Stimulated activated CD4-positive, alpha-beta T cell treated with anti-CD3 and anti-CD28 coated beads, Interleukin-12 subunit alpha, Interleukin-12 subunit beta, amount 100 ng/mL, for 4 hours (primary cell): Measurements from ENCODE around the gene C11orf65.

Source experiments
- DNase-seq: peaks from one replicate; pipeline ENCODE4 v3.0.0-alpha.2; 2020

C11orf65 gene, protein sequence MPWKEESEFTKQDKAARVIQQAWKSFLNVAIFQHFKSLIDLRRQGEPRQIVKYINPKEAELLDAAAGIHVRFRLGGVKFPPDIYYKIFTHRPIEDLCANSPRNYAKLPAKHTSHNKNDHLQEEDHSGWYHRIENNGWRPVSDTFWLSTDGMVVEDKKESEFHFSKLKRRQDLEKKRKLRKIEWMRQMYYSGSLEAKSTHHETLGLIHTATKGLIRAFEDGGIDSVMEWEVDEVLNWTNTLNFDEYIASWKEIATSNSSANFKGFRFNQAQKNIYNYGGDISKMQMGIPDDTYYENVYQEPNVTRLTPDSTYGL

DNA sequence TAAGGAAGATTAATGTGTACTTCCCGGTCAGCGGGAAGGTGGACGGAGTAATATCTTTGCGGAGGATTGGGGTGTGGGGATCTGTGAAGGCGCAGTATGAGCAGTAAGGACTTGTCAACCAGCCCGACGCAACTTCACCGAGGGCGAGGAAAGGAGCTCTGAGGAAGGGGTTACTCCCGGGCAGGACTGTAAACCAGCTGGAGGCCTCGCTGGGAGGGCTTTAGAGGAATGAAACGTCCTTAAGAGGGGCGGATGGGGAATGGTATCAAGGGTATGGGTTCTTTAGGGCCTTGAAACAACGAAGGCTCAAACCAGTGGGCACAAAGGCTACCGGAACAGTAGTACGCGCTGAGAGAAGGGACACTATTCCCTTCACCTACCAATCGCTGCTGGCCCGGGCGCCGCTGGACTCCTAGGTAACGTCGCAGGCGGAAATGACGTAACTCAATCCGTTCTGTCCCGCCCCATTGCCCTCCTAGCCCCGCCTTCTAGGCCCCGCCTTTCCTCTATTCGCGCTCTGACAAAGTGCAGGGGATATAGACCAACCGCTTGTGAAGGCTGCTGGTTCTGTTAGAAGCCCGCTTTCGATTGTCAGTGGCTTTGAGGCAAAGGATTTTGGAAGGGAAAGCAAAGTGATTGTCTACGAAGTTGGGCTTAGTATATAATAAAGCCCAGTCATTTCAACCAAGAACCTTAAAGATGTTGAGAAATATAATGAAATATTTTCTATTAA is at the start of gene C11orf65:
Gene C11orf65, minus strand, starts transcription at position 439 of the 733 bp plus-strand sequence. CDS start 5,970 bp downstream, outside the sequence.
- peak; percentile 91 for DNase-seq

DNA sequence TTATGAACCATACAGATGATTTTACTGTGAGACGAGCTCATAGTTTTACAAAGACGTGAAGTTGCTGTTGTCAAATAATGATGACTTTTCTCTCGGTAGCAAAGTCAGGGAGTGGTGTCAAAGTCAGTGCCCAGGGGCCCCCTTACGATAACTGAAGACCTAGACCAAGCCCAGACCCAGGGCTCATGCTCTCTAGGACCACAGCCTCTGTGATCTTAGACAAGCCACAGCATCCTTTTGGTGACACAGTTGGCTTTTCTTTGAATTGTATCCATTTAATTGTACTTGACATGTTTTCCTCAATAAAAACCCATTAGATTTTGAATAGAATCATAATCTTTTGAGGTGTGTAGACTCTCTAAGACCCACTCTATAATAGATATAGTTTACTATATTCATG is 48.8 kb upstream of the C11orf65 start:
- no peak for DNase-seq

DNA sequence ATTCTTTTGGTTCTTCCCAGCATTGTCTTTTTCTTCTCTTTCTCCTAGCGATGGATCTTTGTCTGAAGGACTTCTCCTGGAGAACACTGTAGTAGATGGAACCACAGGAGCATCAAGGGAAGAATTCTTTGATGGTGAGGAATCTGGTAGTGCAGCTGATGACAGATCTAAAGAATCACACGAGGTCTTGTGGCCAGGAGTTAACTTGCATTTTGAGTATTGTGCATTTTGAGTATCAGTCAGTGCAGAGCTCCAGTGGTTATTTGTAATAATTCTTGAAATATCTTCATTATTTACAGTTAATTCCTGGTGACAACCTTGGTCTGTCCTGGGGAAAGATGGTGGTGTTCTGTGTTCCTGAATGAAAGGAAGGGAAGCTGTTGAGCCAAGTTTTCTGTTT is 45.4 kb upstream of the C11orf65 start:
- DNase-seq = no peak

DNA sequence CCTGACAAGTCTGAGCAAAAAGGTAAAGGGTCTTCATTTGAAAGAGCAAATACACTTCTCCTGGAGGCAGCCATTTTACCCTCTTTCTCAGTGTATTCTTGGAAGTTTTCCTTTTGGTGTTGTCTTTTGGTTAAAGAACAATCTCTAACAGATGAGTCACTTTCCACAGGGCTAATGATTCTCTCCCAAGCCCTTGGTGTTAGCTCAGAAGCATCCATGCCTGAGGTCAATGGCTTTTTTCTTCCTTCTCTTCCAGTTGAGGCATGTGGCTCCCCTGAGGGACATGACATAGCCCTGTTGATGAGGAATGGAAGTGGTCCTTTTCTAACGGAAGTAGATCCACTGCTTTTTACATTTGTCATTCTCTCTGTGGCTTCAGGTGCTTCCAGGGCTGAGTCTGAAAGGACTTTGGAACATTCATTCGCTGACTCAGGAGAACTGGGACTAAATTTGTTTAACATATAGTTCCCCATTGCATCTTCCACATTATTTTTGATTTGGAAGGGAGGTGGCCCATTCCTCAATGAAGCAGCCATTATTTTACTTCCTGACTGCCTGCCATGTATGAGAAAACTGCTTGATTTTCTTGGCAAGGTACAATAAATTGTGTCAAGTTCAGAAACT is 44.6 kb upstream of the C11orf65 start:
- DNase-seq = no peak

DNA sequence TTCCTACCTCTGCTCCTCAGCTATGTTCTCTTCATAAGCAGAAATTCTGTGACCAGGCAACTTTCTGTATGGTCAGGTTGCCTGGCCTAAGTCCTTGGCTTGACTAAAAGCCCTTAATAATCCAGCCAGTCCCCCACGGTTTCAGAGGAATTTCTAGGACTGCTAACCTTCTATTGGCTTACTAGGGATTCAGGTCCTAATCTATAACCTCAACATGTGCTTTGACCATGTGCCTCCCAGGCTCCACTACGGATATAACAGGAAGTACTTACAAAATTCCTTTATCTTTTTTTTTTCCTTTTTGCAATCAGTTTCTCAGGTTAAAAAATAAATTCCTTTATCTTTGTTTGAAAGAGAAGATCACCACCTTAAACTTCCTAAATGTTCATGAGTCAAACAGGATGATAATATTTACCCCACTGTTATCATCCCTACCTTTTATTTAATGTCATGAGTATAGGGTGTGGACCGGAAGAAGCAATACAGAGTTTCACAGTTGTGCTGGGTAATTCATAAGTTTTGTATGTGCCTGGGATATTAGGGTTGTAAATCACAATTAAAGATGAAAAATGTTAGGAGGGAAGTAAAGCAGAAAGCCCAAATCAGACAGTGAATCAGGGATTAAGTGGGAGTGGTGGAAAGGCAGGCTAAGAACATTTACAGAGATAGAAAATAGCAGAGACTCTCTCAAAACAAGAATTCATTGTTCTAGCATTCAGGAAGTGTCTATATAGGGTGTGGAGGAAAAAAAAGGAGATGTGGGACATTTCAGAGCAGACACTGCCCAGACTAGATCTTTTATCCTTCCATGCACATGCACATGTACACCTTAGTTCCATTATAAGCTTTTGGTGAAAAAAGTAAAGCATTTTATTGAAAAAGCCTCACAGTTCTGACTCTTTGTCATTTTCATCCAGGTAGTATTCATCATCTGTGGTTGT is 41.6 kb upstream of the C11orf65 start:
- no peak for DNase-seq

DNA sequence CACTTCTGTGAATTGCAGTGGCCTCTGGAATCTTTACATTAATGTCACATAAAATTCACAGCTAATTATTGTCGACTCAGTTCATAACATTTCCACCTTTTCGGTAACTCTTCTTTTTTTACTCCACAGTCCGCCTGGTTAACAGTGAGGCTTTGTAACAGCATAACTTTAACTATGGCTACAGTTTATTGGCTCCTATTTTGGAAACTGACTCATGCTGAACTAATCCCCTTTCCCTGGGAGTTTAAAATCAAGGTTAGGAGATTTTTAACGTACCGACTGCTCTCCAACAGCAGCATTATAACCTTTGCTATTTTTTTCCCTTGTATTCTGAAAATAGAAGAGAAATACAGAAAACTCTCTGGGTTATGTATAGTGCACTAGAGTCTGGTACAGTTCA is 34.1 kb upstream of the C11orf65 start:
- DNase-seq = no peak

DNA sequence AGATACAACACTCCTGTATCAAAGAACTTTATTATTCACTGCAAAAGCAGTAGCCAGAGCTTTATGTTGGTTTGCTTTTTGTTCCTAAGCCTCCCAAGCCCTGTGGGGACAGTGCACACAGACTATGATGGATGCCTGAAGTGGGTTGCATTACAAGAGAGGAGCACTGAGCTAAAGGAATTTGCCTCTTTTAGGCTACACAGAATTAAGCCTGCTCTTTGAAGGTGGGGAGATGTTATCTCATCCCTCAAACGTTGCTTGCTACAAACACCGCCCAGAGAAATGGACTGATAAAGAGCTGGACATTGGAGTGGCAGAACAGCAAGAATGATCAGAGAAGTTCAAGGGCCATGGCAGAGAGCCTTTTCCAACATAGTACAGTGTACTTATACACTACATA is 33.4 kb upstream of the C11orf65 start:
- DNase-seq = no peak

DNA sequence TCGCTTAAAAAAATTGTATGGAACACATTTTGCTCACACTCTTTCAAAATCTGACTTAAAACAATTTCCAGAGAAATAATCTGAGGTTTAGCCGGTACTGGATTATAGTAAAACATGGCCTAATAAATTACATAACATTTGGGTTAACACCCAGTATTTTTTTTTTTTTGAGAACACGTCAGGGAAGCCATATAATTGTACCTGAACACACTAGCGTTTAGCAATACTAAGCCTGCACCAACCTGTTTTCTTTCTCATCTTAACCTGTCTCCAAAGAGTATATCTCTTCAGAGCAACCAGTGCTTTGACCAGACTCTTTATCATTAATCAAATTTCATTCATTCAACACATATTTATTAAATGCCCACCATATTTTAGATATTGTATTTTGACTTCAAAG is 32.8 kb upstream of the C11orf65 start:
- DNase-seq = no peak

DNA sequence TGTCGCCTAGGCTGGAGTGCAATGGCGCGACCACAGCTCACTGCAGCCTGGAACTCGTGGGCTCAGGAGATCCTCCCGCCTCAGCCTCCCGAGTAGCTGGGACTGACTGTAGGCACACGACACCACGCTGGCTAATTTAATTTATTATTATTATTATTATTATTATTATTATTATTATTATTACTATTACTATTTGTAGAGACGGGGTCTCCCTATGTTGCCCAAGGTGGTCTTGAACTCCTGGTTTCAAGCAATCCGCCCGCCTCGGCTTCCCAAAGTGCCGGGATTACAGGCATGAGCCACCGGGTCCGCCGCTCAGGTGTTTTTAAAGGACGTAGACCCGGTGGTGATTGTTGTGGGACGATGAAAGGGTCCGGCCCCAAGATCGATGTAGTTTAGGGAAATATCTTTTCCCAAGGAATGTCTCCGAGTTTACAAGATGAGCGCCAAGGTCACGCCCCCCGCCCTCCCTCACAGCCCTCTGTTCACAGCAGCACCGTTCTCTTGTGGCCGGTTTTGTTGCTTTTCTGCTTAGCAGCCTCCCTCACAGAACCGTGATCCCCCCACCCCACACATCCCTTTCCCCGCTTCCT is 31.6 kb upstream of the C11orf65 start:
- DNase-seq = no peak

DNA sequence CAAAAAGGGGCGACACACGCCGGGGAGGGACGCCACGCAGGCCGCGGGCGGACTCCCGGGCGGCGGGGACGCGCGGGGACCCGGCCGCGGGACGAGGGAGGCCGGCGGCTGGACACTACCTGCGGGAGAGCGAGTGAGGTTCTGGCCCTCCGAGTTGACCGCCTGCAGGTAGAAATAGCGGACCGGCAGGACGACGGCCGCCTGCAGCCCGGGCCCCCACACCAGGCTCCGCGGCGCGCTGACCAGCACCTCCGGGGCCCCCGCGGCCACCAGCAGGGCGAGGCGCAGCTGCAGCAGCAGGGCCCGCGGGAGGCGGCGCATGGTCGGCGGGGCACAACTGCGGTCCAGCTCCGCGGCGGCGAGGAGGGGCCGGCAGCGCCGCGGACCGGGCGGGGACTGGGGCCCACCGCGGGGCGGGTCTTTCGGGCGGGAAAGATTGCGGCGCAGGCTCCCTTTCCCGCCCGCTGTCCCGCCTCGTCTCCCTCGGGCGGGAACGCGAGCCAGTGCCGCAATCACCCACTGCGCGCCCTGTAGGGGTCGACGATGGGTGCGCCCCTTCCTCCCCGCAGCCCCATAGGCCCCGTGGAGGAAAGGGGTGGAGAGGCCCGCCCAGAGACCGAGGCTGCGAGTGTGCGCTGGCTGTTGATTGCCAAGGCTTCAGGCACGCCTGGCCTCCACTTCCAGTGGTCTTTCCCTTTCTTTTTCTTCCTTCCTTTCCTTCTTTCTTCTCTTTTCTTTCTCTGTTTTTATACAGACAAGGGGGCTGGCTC is 30.9 kb upstream of the C11orf65 start, which contains the start of gene POGLUT3:
Gene POGLUT3, minus strand, starts transcription at position 339 of the 770 bp plus-strand sequence. Its CDS starts 18 bp downstream, at position 321.
- peak; percentile 30 for DNase-seq

DNA sequence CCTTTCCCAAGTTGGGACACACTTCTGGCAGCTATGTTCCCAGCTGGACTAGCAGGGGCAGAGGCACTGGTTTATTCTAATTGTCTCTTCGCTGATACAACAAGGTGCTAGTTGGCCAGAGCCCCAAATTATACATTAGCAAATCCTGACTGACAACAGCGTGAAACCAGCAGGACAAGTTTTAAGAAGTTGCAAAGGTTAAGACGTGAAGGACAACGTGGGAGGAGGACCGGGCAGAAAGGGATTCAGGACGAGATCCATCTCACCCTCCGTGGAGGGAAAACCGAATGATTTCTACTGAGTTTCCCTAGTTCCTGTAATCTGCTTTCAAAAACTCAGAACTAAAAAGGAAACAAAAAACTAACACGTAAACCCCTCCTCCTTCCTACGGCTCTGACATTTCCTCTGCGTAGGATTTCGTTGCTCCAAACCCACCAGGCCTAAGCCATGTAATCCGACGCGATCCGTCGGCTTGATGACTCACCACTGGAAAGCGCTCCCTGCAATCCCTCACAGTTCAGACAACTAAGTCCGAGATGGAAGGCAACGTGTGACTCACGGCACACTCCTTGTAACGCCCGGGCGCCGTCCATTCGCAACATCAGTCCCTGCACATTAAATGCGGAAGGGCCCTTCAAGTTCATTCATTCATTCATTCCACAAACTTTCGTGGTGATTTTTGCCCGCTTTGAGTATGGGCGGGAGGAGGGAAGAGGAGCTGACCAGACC is 30.2 kb upstream of the C11orf65 start:
- DNase-seq = peak; percentile 51

DNA sequence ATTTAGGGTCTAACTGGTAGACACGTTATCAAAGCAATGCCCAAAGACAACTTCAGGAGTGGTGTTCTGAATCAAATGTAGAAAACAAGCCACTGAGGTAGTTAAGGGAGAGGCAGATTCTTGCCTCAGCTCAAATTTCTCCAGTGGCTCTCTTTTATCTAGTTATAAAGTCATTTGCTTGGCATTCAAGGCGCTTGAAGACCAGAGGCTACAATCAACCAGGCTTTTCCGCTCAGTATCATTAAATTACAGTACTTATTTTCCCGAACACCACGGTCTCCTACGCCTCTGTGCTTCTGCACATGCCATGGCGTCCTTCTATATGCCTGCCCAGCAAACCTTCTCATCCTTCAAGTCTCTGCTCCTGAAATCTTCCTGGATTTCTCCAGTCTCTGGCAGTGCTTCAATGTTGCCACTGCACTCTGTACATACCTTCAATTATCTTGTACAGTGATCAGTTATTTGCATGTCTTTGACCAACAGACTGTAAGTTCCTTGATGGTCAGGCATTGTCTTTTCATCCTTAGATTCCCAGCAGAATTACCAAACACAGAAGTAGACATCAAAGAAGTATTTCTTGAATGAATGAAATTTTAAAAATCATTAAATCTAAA is 29.4 kb upstream of the C11orf65 start:
- DNase-seq = no peak

DNA sequence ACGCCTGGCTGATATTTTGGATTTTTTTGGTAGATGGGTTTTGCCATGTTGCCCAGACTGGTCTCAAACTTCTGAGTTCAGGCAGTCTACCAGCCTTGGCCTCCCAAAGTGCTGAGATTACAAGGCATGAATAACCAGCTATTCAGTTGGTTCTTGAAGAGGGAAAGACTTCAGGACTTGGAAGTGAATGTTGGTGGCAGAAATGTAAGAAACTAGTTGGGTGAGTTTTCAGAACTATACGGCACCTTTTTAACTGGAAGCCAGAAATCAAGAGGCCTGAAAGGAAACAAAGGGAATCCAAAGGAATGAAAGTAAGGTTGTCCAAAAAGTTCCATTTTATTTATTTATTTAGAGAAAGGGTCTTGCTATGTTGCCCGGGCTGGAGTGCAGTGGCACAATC is 28.0 kb upstream of the C11orf65 start:
- DNase-seq = no peak

DNA sequence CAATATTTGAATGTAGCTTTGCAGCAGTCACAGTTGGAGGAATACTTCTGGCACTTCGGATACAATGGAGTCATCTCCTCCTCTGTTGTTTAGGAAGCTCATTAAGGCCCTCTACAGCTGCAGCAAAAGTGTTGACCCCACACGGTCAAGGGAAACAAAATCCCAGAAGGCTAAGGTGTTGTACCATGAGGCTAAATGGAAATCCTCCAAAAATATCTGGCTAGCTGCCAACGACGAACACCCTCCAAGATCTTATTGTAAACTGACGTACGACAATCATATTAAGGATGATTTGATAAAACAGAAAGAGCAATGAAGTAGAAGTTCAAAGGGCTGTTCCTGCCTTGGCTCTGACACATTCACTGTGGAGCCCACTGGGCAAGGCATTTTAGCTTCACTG is 26.9 kb upstream of the C11orf65 start:
- DNase-seq = no peak

DNA sequence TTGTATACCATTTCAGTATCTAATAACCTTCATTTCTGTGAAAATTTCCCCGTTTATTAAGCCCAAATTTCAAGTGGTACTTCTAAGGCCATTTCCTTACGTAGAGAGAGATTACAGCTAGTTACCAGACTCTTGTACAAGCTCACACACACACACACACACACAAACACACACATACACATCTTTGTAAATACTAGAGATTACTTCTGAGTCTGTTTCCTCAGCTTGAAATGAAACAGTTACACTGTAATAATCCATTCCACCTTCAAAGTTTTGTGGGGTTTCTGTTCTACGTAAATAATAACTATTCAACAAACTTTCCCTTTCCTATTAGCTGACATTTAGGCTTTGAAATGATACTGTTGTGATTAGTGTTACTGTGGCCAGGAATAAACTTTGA is 24.6 kb upstream of the C11orf65 start:
- DNase-seq = no peak

DNA sequence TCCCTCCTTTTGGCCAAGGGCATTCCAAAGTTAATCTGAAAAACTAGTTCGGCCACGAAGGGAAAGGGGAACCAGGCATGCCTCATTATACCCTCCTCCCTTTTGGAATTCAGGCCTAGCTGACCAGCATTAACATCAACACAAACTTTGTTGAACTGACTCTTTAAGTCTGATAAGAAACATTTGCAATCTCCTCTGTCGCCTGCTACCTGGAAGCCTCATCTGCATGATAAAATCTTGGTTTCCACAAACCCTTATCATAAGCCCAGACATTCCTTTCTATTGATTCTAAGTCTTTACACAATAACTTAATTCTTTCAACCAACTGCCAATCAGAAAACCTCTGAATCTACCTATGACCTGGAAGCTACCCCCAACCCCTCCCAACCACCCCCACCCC is 19.5 kb upstream of the C11orf65 start:
- DNase-seq = no peak

DNA sequence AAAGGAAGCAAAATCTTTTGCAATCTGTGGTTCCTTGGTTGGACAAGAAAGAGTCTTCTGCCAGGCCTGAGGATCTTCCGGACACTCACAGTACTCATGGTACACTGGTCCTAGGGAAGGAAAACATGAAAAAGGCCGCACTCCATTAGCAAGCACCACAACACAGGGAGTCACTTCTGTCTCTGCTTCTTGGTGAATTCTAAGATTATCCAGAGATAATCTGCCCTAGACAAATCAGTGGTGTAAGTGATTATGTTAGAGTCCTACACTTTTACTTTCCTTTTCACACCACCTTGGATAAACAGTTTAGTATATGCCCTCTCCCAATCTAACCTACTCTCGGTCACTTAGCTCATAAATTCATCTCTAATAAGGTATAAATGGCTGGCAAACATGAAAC is 19.0 kb upstream of the C11orf65 start:
- DNase-seq = no peak

DNA sequence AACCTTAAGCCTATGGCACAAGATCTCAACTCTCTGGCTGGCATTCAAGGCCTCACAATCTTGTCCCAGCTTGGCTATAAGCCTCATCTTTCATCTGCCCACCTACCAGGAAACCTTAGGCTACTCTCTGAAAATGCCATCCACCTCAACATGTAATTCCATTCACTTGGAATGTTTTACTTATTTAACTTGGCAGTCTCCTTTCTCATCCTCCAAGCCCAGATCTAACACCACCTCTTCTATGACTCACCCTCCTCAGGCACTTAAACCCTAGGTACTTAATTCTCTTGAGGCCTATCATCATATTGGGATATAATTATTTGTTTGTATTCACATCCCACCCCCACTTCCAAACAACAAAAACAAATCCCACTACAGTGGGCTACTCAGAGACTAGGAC is 15.8 kb upstream of the C11orf65 start:
- DNase-seq = no peak

DNA sequence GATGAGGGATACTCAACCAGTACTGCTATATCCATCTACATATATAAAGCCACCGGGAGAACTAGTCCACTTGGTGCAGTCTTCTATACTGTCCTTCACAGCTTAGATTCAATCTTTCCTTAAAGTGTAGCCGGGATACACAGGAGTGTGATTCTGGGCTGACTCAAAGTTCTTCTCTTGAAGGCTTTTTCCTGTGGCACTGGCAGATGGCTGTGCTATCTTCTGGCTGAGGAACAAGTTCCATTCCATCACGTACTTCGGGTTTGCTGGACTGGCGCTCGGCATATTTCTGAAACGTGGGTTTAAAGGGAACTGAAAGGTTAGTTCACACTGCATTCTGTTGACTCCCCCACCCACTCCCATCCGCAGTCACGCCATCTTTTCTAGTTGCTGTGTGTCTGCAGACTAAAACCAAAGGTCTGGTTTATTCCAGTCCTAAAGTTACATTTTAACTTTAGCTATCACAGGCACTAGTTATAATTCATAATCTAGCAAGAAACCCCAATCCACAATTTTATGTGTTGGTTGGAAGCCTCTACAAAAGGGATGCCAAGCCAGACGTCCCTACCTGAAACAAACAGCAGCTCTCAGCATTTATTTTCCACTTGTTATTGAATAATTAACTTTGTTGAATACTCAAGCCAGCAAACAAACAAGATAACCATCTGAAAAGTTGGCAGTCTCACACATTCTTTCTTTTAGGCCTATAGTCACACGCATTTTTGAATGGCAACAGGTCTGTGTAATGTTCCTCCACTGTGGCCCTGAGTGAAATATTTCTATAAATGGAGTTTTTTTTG is 7.5 kb upstream of the C11orf65 start:
- DNase-seq = no peak

DNA sequence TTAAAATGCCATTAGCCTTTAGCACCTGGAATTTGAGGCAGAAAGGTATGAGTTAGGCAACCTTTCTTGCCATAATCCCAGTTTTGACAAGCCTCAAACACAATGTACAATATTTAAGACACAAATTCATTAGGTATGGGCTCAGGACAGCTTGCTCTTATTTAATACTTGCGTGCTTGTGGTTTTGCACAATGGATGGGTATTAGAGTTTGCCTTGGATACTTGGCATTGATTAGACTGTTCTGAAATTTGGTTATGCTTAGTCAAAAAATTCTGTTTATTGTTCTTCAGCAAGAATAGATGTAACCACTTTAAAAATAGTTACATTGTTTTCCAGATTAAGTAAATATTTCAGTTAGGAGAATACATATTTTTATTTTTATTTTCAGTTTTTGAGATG is 5.4 kb upstream of the C11orf65 start:
- no peak for DNase-seq
